ENCODE measurements around the gene UCKL1.

UCKL1 gene

DNA sequence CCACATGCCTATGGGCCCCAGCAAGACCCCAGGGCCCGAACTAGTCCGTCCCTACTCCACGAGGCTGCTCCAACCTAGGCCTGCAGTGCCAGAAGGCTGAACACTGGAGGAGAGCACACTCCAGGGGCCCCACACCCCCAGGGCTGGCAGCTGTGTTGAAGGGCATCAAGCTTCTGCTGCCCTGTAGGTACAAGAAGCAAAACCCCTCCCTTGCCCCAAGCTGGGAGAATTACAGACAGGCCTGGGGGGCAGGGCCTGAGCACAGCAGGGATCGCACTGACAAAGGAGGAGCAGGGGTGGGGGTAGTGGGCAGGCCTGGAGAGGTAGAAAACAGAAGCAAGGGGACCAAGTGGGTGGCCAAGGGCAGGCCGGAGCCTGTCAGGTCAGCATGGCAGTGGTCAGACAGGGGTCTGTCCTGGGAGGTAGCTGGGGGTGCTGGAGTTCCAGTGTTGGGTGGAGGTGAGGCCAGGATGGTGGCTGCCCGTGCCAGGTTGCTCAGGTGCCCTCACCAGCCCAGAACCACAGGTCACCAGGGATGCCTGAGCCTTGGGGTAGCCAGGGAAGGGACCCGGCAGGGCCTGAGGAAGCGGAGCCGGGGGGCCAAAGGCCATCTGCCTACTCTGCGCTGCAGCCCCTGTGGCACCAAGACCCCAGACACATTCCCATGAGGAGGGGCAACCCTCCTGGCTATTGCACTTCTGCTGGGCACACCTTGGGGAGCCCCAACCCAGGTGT lies 2.9 kb upstream of the UCKL1 start:
- no peak for DNase-seq (ENCODE audit: low read depth)

- DNase-seq (ENCODE audit: low read depth): no peak
Observed at GRCh38 chr20:63958471-63958870, 2.3 kb upstream of the UCKL1 start.

- no peak for DNase-seq (ENCODE audit: low read depth)
Observed at GRCh38 chr20:63957690-63958441, 1.6 kb upstream of the UCKL1 start.

DNA sequence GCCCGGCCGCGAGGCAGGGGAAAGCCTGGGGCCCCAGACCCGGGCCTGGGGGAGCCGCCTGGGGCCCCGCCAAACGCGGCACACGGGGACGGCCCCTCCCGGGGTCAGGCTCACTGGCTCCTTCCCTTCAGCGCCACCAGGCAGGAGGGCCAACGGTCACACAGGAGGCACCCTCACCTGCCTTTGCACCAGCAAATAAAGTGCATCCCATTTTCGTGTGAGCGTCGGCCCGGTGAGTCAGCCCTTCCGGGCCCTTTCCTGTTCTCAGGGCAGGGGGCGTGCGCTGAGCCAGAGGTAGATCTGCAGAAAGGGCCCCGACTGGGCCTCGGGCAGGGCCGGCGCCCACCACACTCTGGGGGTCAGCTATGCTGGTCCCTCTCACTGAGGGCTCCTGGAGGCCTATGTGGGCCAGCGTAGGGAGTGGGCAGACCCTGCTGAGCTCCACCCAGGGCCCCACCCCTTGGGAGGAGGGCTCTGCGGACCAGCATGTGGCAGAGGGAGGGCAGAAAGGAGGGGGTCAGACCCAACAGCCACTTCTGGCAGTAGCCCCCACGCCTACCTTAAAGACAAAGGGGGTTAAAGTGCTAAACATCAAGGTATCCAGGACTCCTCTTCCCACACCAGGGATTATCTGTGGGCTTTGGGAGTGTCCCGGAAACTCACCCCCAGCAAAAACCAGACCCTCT lies 931 bp upstream of the UCKL1 start:
- no peak for DNase-seq (ENCODE audit: low read depth)

DNA sequence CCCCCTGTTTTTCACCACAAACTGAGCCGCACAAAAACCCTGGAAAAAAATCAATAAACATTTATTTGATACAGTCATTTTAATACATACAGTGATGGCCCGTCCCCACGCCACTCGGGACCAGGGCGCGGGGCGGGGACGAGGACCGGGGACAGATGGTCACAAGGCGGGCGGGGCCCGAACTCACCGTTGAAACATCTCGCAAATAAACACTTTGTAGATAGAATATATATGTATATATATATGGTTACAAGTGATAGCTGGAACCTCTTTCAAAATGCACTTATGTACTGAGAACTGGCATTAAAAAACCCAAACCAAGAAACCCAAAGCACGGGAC lies 418 bp upstream of the UCKL1 start:
- no peak for DNase-seq (ENCODE audit: low read depth)

DNA sequence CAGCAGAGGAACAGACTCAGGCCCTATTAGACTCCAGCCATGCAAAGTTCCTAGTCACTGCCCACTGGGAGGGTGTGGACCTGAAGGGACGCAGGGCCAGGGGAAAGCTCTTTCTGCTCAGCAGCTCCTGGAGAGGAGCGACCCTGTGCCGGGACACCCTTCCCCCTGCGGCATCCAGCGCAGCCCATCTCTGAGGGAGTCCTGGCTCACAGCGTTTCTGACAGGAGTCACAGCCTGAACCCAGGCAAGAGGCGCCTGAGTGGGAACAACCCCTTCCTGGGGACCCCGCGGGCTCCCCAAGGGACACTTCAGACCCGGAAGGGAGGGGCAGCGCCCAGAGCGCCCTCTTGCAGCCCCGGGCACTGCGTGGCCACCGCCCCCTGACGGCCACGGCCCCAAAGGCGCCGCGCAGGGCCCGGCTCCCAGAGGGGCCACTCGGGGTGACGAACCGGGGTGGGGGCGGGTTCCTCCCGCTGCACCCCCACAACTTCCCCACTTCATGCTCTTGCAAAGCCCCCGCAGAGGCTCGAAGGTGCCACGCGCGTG lies 862 bp downstream of the UCKL1 start:
- DNase-seq (ENCODE audit: low read depth): no peak

GRCh38 chr20:63953764-63954429 lies 2.3 kb downstream of the UCKL1 start:
- DNase-seq (ENCODE audit: low read depth): no peak

DNA sequence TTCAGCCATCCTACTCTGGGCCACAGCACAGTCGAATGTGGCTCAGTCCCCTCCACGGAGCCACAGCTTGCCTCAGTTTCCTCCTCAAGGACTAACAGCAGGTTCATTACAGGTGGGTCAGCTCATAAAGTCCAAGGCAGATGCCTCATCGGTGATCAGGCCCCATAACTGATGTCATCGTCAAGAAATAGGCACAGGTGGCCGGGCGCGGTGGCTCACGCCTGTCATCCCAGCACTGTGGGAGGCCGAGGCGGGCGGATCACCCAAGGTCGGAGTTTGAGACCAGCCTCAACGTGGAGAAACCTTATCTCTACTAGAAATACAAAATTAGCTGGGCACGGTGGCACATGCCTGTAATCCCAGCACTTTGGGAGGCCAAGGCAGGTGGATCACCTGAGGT lies 3.4 kb downstream of the UCKL1 start:
- no peak for DNase-seq (ENCODE audit: low read depth)

GRCh38 chr20:63952210-63952535 lies 4.0 kb downstream of the UCKL1 start:
- no peak for DNase-seq (ENCODE audit: low read depth)

DNA sequence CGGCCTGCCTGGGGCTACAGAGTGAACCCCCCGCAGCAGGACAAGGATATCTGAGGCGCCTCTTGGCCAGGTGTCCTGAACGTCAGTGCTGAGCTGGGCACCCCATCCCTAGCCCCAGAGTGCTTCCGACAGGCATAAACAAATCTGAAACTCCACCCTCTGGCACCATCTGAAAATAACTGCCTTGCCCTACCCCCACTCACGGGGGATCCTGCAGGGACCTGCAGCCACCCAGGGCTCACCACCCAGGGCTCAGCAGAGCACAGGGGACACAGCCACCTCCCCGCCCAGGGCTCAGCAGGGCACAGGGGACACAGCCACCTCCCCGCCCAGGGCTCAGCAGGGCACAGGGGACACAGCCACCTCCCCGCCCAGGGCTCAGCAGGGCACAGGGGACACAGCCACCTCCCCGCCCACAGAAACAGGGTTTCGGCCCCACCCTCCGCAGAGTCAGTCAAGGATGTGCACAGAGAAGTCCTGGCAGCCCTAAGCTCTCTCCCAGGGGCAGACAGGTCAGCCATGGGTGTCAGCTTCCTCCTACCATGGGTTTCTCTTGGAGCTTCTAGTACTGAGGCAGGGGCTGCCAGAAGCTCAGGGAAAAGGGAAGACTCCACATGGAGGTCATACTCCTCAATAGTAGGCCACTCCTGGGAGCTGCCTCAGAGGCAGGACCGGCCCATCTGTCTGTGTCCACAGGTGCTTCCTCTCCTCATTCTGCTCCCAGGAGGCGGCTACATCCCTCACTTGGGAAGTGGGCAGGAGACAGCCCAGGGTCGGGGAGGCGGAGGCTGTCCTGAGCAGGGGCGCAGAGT lies 4.6 kb downstream of the UCKL1 start:
- DNase-seq (ENCODE audit: low read depth): no peak

DNA sequence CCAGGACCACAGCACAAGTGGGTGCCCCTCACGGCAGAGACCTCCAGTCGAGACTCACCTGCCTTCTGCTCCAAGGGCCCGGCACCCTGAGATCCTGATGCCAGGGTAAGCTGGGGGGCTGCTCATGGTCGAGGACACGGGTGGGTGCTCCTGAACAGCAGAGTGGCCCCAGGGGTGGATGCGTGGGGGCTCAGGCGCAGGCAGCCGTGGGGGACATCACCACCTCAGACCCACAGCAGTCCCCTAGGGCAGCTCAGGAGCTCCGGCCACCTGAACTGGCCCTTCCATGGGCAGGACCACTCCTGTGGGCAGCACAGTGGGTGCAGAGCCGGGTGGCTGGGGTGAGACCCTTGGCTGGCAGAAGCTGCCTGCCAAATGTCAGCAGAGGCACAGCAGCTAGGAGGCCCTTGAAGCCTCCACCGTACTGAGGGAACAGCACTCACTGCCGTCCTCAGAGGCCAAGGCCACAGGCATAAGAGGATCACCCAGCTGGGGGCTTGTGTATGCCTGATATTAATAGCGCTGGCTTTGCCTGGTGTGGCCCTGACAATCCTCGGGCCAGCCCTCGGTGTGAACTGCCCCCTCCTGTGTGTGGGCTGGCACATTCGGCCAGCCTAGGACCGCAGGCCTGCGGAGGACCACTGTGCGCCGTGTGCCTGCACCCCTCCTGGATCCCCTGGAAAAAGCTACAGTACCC lies 5.4 kb downstream of the UCKL1 start:
- no peak for DNase-seq (ENCODE audit: low read depth)

DNA sequence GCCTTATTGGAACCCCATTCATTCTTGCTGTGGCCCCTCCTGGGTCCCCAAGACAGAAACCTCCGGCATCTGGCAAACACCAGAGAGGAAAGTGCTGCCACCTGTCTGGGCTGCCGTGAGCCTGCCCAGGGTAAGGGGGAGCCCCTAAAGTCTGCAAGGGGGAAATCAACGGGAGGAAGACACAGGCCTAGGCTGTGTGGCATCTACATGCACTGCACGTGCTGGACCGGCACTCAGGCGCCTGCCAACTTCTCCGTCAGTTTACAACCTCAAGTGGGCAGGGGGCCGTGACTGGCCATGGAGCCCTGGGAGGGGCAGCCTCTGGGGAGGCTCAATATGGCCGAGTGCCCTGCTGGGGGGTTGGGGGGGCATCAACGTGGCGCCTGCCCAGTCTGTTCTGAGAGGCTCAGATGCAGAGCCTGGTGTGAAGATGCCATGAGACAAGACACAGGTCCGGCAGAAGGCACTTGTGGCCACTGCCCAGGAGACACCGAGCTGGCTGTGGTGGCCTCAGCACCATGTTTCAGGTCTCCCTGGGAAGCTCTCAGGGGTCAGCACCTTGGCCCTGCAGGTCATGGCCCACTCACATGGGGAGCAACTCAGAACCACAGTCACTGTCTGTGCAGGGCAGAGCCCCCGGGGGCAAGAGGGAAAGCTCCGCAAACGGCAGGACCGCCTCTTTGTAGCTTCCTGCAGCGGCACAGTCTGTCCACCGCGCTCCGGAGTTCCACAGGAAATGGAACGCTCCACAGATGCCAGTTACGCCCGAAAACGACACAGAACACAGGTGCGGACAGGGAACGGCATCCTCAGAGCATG lies 8.4 kb downstream of the UCKL1 start:
- no peak for DNase-seq (ENCODE audit: low read depth)

GRCh38 chr20:63946986-63947637 lies 9.1 kb downstream of the UCKL1 start:
- no peak for DNase-seq (ENCODE audit: low read depth)

DNA sequence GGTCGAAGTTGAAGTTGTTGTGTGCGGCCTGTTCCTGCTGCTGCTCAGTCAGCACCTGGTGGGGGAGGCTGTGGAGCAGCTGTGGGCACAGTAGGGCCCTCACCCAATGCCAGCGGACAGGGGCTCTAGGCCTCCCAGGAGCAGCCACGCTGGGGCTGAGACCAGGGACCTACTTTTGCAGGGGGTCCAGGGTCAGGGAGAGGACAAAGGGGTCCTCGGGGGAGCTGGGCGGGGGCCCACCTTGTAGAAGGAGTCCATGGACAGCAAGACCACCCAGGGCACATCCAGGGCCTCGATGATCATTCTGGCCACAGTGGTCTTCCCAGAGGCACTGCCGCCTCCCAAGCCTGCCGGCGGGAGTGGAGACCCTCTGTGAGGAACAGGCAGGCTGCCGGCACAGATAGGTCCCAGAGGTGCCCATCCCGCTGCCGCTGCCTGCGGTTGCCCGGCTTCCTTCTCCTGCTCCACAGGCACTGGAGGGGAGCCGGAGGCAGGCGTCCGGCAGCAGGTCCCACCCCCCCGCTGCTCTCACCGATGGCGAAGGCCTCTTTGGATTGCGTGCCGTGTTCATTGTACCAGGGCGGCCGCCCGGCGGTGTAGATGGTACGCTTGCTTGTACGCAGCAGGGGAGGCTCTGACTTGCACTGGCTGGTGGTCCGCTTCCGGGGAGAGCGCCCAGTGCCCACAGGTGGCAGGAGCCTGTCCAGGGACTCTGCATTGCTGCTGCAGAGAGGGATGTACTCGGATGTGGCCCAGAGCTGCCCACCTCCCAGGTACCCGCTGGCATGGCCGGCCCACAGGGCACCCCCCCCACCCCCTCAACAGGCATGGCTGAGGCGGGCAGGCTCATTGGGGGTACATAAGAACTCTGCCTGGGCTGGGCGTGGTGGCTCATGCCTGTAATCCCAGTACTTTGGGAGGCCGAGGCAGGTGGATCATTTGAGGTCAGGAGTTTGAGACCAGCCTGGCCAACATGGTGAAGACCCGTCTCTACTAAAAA lies 10.0 kb downstream of the UCKL1 start:
- DNase-seq (ENCODE audit: low read depth): no peak

GRCh38 chr20:63945031-63945658 lies 11.1 kb downstream of the UCKL1 start:
- DNase-seq (ENCODE audit: low read depth): no peak

DNA sequence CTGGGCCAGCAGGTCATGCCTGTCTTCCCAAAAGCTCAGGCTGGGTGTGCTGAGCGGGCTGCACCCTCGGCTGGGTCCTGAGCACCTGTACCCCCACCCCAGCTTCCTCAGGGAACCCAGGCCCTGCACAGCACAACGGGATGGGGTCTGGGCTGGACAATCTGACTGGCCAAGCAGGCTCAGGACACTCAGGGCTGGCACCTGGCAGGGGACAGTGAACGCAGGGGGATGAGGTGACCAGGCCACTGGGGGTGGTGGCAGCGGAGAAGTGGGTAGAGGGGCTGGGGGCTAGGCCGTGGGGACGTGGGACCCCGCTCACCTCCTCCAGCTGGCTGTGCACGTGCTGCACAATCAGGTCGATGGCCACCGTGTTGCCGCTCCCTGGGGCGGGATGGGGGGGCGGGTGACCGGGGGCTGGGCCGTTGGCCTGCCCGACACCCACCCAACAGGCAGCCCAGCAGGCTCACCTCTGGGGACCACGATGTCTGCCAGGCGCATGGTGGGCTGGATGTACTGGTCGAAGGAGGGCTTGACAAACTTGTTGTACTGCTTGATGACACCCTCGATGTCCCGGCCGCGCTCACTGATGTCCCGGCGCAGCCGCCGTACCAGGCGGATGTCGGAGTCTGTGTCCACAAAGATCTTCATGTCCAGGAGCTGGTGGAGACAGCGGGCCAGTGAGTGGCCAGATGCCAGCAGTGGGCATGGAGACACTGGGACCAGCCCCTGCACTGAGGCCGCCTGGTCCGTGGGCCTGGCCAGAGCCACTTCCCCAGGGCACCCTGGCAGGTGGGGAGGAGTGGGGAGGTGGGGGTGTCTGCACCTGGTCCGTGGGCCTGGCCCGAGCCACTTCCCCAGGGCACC lies 11.9 kb downstream of the UCKL1 start:
- no peak for DNase-seq (ENCODE audit: low read depth)

DNA sequence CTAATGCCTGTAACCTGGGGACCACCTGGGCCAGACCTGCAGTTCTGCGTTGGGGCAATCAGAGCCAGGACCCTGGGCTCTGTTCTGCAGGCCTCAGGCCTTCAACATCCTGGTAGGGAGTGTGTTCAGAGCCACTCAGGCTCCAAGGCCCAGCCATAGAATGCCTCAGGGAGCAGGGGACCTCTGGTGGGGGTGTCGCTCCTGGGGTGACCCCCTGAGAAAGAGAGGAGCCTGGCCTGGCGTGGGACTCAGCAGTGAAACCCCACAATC lies 12.5 kb downstream of the UCKL1 start:
- DNase-seq (ENCODE audit: low read depth): no peak

Data from GM04503 (cell line).